HL-60 (cell line): Measurements from ENCODE around the gene SELENOI.

Source experiments
- DNase-seq, 2 experiments: peaks; one replicate each; pipeline ENCODE4 v3.0.0-alpha.2; 2010 to 2020; ENCODE audit warnings: low read depth in 1 of 2, low spot score in 1 of 2
- H3K27ac ChIP-seq: fragments of 250-450 bp; sonication (Bioruptor Pico); replicated peaks from 2 replicates; pipeline ENCODE4 v1.5.1; 2020; ENCODE audit warnings: mild to moderate bottlenecking, moderate library complexity
- H3K27me3 ChIP-seq: fragments of 250-450 bp; sonication (Bioruptor Pico); 2 replicates; pipeline ENCODE4 v1.5.1; 2021; ENCODE audit warnings: mild to moderate bottlenecking, moderate library complexity; ENCODE audit not compliant: insufficient read depth, poor library complexity, severe bottlenecking
- H3K4me3 ChIP-seq: replicated peaks from 2 replicates; pipeline ENCODE4 v1.5.1; 2011; ENCODE audit warnings: mild to moderate bottlenecking, control low read depth, low read length; ENCODE audit not compliant: insufficient read depth
- GABPA ChIP-seq: IDR thresholded peaks from 2 replicates; pipeline ENCODE4 v1.6.1; 2012; ENCODE audit warnings: low read depth
- POLR2AphosphoS5 ChIP-seq: IDR thresholded peaks from 2 replicates; pipeline ENCODE4 v1.6.1; 2012; ENCODE audit warnings: low read depth
- SPI1 ChIP-seq: IDR thresholded peaks from 2 replicates; pipeline ENCODE4 v1.6.1; 2012; ENCODE audit warnings: low read depth, mild to moderate bottlenecking, borderline replicate concordance
- TF ChIP-seq, protein P1 (sequence below): IDR thresholded peaks from one replicate; pipeline ENCODE4 v1.5.1; 2011; ENCODE audit warnings: low read length, control low read depth, inconsistent platforms; ENCODE audit not compliant: insufficient read depth
- TF ChIP-seq, protein P2 (sequence below): IDR thresholded peaks from 2 replicates; pipeline ENCODE4 v1.6.1; 2012; ENCODE audit warnings: low read depth; ENCODE audit not compliant: insufficient replicate concordance

Gene SELENOI

DNA sequence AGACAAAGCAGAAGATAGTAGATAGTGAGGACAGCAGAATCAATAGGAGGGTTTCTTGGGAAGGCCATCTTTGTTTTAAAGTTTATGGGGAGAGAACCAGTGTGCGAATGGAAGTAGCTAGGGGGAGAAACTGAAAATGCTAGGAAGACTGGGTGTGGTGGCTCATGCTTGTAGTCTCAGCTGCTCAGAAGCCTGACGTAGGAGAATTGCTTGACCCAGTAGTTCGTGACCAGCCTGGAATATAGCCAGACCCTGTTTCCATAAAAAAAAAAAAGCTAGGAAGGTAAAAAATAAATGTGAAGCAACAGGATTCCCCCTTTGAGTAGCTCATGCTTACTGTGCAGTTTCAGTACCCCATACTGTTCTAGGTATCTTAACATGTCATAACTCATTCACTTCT is 36.6 kb downstream of the SELENOI start:
- Histone ChIP-seq H3K27ac (no peak overlapping the region), H3K27me3 (no peaks in the 10 kb centered on the region), H3K4me3 (no peak overlapping the region)
- no peak for TF ChIP-seq POLR2AphosphoS5
- TF ChIP-seq, protein P1, sequence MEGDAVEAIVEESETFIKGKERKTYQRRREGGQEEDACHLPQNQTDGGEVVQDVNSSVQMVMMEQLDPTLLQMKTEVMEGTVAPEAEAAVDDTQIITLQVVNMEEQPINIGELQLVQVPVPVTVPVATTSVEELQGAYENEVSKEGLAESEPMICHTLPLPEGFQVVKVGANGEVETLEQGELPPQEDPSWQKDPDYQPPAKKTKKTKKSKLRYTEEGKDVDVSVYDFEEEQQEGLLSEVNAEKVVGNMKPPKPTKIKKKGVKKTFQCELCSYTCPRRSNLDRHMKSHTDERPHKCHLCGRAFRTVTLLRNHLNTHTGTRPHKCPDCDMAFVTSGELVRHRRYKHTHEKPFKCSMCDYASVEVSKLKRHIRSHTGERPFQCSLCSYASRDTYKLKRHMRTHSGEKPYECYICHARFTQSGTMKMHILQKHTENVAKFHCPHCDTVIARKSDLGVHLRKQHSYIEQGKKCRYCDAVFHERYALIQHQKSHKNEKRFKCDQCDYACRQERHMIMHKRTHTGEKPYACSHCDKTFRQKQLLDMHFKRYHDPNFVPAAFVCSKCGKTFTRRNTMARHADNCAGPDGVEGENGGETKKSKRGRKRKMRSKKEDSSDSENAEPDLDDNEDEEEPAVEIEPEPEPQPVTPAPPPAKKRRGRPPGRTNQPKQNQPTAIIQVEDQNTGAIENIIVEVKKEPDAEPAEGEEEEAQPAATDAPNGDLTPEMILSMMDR = no peak
- TF ChIP-seq SPI1 = no peak
- TF ChIP-seq GABPA = no peak
- no peak for DNase-seq

DNA sequence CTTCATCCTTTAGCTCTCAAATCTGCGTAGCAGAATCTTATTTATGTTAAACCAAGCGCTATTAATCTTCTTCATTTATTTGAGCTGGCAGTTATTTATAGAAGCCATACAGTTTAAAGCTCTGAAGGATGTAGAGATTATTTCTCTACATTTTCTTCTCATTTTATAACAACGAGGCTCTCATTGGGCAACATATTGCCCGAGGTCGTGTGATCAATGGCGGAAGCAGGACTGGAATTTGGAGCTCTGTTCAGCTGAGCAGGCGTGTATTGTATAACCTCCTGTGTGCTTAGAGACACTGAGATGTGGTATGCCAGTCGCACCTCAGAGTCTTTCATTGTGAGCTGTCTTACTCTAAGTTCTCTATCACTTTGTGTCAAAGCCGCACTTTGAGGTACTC is 38.2 kb downstream of the SELENOI start:
- no peak for DNase-seq
- Histone ChIP-seq H3K4me3 (no peak overlapping the region), H3K27me3 (no peaks in the 10 kb centered on the region), H3K27ac (no peak overlapping the region)
- no peak for TF ChIP-seq SPI1
- TF ChIP-seq, protein P2, sequence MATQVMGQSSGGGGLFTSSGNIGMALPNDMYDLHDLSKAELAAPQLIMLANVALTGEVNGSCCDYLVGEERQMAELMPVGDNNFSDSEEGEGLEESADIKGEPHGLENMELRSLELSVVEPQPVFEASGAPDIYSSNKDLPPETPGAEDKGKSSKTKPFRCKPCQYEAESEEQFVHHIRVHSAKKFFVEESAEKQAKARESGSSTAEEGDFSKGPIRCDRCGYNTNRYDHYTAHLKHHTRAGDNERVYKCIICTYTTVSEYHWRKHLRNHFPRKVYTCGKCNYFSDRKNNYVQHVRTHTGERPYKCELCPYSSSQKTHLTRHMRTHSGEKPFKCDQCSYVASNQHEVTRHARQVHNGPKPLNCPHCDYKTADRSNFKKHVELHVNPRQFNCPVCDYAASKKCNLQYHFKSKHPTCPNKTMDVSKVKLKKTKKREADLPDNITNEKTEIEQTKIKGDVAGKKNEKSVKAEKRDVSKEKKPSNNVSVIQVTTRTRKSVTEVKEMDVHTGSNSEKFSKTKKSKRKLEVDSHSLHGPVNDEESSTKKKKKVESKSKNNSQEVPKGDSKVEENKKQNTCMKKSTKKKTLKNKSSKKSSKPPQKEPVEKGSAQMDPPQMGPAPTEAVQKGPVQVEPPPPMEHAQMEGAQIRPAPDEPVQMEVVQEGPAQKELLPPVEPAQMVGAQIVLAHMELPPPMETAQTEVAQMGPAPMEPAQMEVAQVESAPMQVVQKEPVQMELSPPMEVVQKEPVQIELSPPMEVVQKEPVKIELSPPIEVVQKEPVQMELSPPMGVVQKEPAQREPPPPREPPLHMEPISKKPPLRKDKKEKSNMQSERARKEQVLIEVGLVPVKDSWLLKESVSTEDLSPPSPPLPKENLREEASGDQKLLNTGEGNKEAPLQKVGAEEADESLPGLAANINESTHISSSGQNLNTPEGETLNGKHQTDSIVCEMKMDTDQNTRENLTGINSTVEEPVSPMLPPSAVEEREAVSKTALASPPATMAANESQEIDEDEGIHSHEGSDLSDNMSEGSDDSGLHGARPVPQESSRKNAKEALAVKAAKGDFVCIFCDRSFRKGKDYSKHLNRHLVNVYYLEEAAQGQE = no peak
- TF ChIP-seq POLR2AphosphoS5 = no peak
- no peak for TF ChIP-seq GABPA
- TF ChIP-seq, protein P1 = no peak

DNA sequence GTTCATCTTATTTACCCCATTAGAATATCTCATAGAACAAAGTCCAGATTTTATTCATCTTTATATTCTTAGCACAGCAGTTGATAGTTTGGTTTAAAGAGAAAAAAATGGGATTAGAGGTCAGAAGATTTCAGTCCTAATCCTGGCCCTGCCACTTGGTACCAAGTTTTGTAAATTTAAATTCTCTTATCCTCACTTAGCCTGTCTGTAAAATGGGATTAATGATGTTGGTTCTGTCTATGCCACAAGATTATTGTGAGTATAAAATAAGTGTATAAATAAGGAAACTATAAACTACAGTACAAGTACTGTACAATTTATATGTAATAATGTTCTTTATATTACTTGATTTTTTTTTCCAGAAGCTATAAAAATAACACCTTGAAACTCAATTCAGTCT is 38.7 kb downstream of the SELENOI start:
- TF ChIP-seq, protein P1 = no peak
- TF ChIP-seq, protein P2 = no peak
- no peak for TF ChIP-seq GABPA
- TF ChIP-seq POLR2AphosphoS5 = no peak
- no peak for TF ChIP-seq SPI1
- no peak overlapping the region for H3K4me3 ChIP-seq

DNA sequence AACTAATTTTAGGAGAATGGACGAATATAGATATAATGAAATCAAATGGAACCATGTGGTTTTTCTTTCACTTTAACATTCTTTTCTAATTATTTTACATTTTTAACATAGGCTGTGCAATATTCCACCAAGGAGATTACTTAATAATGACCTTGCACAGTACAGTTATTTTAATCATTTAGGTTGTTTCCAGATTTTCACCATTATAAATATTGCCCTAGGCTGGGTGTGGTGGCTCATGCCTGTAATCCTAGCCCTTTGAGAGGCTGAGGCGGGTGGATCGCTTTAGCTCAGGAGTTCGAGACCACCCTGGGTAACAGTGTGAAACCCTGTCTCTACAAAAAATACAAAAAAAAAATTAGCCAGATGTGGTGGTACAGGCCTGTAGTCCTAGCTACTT is 41.2 kb downstream of the SELENOI start:
- DNase-seq = no peak
- Histone ChIP-seq H3K4me3 (no peak overlapping the region), H3K27ac (no peak overlapping the region), H3K27me3 (no peaks in the 10 kb centered on the region)
- TF ChIP-seq SPI1 (no peak), GABPA (no peak), POLR2AphosphoS5 (no peak)
- TF ChIP-seq, protein P2 = no peak
- TF ChIP-seq, protein P1 = no peak

More for the DNA sequence above, 38.7 kb downstream of the SELENOI start:
- no peak overlapping the region for H3K27ac ChIP-seq
- no peaks in the 10 kb centered on the region for H3K27me3 ChIP-seq
- no peak for DNase-seq
